Measurements from ENCODE around the gene MYL4.

MYL4 gene

DNA sequence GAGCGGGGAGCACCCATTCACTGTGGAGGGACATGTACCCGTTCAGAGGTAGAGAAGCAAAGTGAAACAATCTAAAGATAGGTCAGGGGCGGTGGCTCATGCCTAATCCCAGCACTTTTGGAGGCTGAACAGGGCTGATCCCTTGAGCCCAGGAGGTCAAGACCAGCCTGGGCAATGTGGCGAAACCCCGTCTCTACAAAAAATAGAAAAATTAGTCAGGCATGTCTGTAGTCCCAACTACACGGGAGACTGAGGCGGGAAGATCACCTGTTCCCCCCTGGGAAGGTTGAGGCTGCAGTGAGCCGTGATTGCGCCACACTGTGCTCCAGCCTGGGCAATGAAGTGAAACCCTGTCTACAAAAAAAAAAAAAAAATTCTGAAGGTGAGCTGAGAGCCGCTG, 21.7 kb downstream of the MYL4 start:
- Histone ChIP-seq H3K4me3 (ENCODE audit: low read length in 2 of 2) (no peak overlapping the region), H3K27ac (ENCODE audit: low read length) (no peak overlapping the region), H3K9ac (ENCODE audit: low read length in 2 of 2) (no peak overlapping the region), H3K9me3 (ENCODE audit: control insufficient read depth in 2 of 2, low read length in 2 of 2) (no peaks in the 10 kb centered on the region), H3K27me3 (ENCODE audit: control insufficient read depth in 1 of 2, insufficient read depth in 2 of 2, low read length in 2 of 2) (no peaks in the 10 kb centered on the region), H3K36me3 (ENCODE audit: control insufficient read depth in 2 of 2, insufficient read depth in 2 of 2, low read length in 2 of 2) (no peaks in the 10 kb centered on the region), H3K4me1 (ENCODE audit: control insufficient read depth, insufficient read depth, low read length) (peaks cover 13% of the 10 kb centered on the region)

DNA sequence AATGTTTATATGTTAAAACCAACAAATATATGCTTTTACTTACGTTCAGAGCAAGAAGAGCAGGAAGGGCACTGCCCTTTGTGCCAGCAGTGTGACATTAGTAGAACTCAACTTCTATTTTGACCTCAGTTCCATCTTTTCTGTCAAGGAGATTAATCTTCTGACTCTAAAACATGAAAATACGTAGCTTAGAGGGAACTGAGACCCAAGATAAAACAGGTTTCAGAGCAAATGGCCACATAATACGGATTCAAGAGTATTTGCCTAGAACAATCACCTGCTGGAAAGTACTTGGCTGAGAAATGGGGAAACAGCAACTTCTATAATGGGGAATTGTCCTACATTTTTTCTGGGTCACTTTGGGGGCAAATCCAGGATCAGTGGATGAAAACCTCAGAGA, 22.2 kb downstream of the MYL4 start:
- Histone ChIP-seq H3K36me3 (ENCODE audit: control insufficient read depth in 2 of 2, insufficient read depth in 2 of 2, low read length in 2 of 2) (no peaks in the 10 kb centered on the region), H3K4me1 (ENCODE audit: control insufficient read depth, insufficient read depth, low read length) (peaks cover 9% of the 10 kb centered on the region), H3K9ac (ENCODE audit: low read length in 2 of 2) (no peak overlapping the region), H3K4me3 (ENCODE audit: low read length in 2 of 2) (no peak overlapping the region), H3K27ac (ENCODE audit: low read length) (no peak overlapping the region), H3K9me3 (ENCODE audit: control insufficient read depth in 2 of 2, low read length in 2 of 2) (no peaks in the 10 kb centered on the region), H3K27me3 (ENCODE audit: control insufficient read depth in 1 of 2, insufficient read depth in 2 of 2, low read length in 2 of 2) (no peaks in the 10 kb centered on the region)

DNA sequence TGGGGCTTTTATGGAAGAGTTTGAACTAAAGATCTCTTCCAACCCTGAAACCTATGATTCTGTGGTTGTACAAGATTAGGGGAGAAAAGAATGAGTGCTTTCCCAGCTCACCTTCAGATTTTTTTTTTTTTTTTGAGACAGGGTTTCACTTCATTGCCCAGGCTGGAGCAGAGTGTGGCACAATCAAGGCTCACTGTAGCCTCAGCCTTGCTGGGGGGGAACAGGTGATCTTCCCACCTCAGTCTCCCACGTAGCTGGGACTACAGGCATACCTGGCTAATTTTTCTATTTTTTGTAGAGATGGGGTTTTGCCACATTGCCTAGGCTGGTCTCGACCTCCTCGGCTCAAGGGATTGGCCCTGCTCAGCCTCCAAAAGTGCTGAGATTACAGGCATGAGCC, 22.7 kb downstream of the MYL4 start:
- no peak overlapping the region for H3K9ac ChIP-seq (ENCODE audit: low read length in 2 of 2)
- no peak overlapping the region for H3K4me3 ChIP-seq (ENCODE audit: low read length in 2 of 2)
- no peaks in the 10 kb centered on the region for H3K9me3 ChIP-seq (ENCODE audit: control insufficient read depth in 2 of 2, low read length in 2 of 2)
- H3K4me1 ChIP-seq (ENCODE audit: control insufficient read depth, insufficient read depth, low read length): peaks cover 10% of the 10 kb centered on the region
- no peaks in the 10 kb centered on the region for H3K27me3 ChIP-seq (ENCODE audit: control insufficient read depth in 1 of 2, insufficient read depth in 2 of 2, low read length in 2 of 2)
- no peak overlapping the region for H3K27ac ChIP-seq (ENCODE audit: low read length)
- no peaks in the 10 kb centered on the region for H3K36me3 ChIP-seq (ENCODE audit: control insufficient read depth in 2 of 2, insufficient read depth in 2 of 2, low read length in 2 of 2)

DNA sequence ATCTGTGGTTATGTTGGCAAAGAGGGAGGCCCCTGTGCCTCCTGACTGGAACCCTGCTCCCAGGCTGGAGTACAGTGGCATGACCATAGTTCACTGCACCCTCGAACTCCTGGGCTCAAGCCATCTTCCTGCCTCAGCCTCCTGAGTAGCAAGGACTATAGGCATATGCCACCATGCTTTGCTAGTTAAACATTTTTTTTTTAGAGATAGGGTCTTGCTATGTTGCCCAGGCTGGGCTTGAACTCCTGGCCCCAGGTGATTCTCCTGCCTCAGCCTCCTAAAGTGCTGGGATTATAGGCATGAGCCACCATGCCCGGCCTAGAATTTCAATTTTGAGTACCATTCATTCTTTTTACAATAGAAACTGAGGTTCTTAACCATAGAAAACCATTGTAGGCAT, 23.3 kb downstream of the MYL4 start:
- no peaks in the 10 kb centered on the region for H3K27me3 ChIP-seq (ENCODE audit: control insufficient read depth in 1 of 2, insufficient read depth in 2 of 2, low read length in 2 of 2)
- H3K36me3 ChIP-seq (ENCODE audit: control insufficient read depth in 2 of 2, insufficient read depth in 2 of 2, low read length in 2 of 2): no peaks in the 10 kb centered on the region
- no peaks in the 10 kb centered on the region for H3K9me3 ChIP-seq (ENCODE audit: control insufficient read depth in 2 of 2, low read length in 2 of 2)
- peaks cover 10% of the 10 kb centered on the region for H3K4me1 ChIP-seq (ENCODE audit: control insufficient read depth, insufficient read depth, low read length)
- H3K9ac ChIP-seq (ENCODE audit: low read length in 2 of 2): no peak overlapping the region
- no peak overlapping the region for H3K27ac ChIP-seq (ENCODE audit: low read length)
- H3K4me3 ChIP-seq (ENCODE audit: low read length in 2 of 2): no peak overlapping the region

DNA sequence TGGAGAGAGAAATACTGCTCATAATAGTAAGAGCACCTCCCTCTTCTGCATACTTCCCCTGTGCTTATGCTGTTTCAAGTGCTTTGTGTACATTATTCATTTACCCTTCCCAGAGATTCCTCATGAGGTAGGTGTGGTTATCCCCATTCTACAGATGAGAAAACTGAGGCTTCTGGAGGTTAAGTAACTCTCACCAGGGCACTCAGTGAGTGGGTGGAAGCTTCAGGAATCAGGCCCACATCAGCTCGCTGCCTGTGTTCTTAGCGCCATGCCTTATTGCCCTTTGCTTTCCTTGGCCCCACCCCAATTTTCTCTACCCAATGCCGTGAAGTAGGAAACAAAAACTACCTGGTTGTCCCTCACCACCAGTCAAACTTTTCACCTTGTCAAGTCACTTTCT, 26.4 kb downstream of the MYL4 start:
- H3K4me3 ChIP-seq (ENCODE audit: low read length in 2 of 2): no peak overlapping the region
- H3K27ac ChIP-seq (ENCODE audit: low read length): no peak overlapping the region
- H3K36me3 ChIP-seq (ENCODE audit: control insufficient read depth in 2 of 2, insufficient read depth in 2 of 2, low read length in 2 of 2): no peaks in the 10 kb centered on the region
- H3K9me3 ChIP-seq (ENCODE audit: control insufficient read depth in 2 of 2, low read length in 2 of 2): no peaks in the 10 kb centered on the region
- H3K4me1 ChIP-seq (ENCODE audit: control insufficient read depth, insufficient read depth, low read length): peaks cover 10% of the 10 kb centered on the region
- no peaks in the 10 kb centered on the region for H3K27me3 ChIP-seq (ENCODE audit: control insufficient read depth in 1 of 2, insufficient read depth in 2 of 2, low read length in 2 of 2)
- H3K9ac ChIP-seq (ENCODE audit: low read length in 2 of 2): no peak overlapping the region

DNA sequence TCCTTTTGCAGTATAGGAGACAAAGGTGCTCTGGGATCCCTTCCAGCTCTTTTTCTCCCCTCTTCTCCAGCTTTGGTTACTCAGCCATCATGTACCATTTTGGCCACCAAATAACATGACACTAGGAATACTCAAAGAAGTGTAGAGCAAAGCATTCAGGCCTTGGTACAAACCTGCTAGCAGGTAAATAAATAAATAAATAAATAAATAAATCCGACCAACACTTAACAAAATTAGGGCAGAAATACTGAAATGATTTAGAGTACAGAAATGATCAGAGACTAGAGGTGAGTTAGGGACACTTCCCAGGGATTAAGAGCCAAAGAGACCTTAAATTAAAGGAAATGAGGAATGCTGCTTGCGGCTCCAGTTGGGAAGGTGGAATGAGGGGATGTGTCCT, 26.8 kb downstream of the MYL4 start:
- no peaks in the 10 kb centered on the region for H3K9me3 ChIP-seq (ENCODE audit: control insufficient read depth in 2 of 2, low read length in 2 of 2)
- no peaks in the 10 kb centered on the region for H3K27me3 ChIP-seq (ENCODE audit: control insufficient read depth in 1 of 2, insufficient read depth in 2 of 2, low read length in 2 of 2)
- H3K27ac ChIP-seq (ENCODE audit: low read length): no peak overlapping the region
- no peaks in the 10 kb centered on the region for H3K36me3 ChIP-seq (ENCODE audit: control insufficient read depth in 2 of 2, insufficient read depth in 2 of 2, low read length in 2 of 2)
- peaks cover 10% of the 10 kb centered on the region for H3K4me1 ChIP-seq (ENCODE audit: control insufficient read depth, insufficient read depth, low read length)
- H3K4me3 ChIP-seq (ENCODE audit: low read length in 2 of 2): no peak overlapping the region
- H3K9ac ChIP-seq (ENCODE audit: low read length in 2 of 2): no peak overlapping the region

DNA sequence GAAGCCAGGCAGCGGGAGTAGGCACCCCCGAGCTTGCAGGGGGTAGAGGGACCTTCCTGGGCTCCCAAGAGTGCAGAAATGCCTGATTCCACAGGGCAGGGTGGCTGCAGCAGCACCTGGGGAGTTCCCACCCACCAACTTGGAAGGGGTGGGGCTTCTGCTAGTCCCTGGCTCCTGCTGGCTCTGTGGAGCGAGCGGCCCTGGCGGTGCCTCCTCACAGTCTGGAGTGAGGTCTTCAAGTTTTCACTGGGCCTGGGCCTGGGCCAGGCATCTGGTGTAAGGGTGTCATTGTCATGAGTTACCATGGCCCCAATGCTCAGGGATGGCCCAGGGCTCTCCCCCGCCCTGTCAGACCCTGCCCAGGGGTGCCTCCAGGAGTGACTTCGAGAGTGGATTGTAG, 28.7 kb downstream of the MYL4 start:
- Histone ChIP-seq H3K27me3 (ENCODE audit: control insufficient read depth in 1 of 2, insufficient read depth in 2 of 2, low read length in 2 of 2) (no peaks in the 10 kb centered on the region), H3K4me3 (ENCODE audit: low read length in 2 of 2) (no peak overlapping the region), H3K27ac (ENCODE audit: low read length) (no peak overlapping the region), H3K36me3 (ENCODE audit: control insufficient read depth in 2 of 2, insufficient read depth in 2 of 2, low read length in 2 of 2) (no peaks in the 10 kb centered on the region), H3K9ac (ENCODE audit: low read length in 2 of 2) (no peak overlapping the region), H3K9me3 (ENCODE audit: control insufficient read depth in 2 of 2, low read length in 2 of 2) (no peaks in the 10 kb centered on the region), H3K4me1 (ENCODE audit: control insufficient read depth, insufficient read depth, low read length) (peaks cover 10% of the 10 kb centered on the region)

DNA sequence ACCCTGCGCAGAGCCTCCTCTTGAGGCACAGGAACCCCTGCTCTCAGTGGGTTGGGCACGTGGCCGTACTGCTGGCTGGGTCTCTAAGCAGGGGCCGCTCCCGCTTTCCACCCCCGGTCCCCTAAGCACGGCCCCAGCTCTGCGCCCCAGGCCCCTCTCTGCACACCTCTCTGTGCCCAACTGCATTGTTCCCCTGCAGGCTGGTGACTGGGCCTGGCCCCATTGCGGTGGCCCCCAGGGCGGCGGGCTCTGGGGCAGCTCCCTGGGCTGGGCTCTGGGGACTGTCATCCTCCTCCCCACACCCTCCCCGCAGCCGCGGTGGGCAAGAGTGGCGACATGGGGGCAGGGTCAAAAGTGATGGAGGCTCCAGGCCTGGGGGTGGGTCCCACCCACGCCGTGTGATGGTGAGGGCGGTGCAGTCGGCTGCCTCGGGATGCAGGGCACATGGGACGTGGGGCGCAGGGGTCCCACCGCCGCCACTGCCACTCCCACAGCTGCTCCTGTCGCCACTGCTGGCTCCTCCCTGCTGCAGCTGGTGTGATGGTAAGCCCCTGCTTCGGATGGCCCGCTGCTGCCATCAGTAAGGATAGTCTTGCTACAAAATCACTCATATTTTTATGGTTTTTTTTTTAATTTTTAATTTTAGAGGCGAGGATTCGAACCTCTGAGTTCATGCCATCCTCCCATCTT, 29.3 kb downstream of the MYL4 start:
- peaks cover 10% of the 10 kb centered on the region for H3K4me1 ChIP-seq (ENCODE audit: control insufficient read depth, insufficient read depth, low read length)
- no peaks in the 10 kb centered on the region for H3K9me3 ChIP-seq (ENCODE audit: control insufficient read depth in 2 of 2, low read length in 2 of 2)
- no peaks in the 10 kb centered on the region for H3K36me3 ChIP-seq (ENCODE audit: control insufficient read depth in 2 of 2, insufficient read depth in 2 of 2, low read length in 2 of 2)
- no peak overlapping the region for H3K27ac ChIP-seq (ENCODE audit: low read length)
- H3K9ac ChIP-seq (ENCODE audit: low read length in 2 of 2): no peak overlapping the region
- no peak overlapping the region for H3K4me3 ChIP-seq (ENCODE audit: low read length in 2 of 2)
- no peaks in the 10 kb centered on the region for H3K27me3 ChIP-seq (ENCODE audit: control insufficient read depth in 1 of 2, insufficient read depth in 2 of 2, low read length in 2 of 2)

DNA sequence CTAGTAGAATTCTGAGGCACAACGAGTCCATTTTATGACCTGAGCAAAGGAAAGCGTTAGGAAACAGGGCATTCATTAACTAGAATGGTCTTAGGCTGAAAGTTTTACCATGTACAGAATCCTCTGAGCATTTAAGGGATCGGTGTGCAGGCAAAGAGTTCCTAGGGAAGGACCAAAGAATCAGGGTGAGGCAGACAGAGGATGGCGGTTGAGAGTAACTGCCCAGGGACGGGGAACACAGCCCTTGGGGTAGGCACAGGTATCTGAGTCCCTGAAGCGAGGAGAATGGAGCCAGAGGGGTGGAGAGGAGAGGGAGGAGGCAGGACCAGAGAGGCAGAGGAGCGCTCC, 30.4 kb downstream of the MYL4 start:
- peak overlapping the region; percentile 60 for H3K27ac ChIP-seq (ENCODE audit: low read length)
- H3K9ac ChIP-seq (ENCODE audit: low read length in 2 of 2): peak overlapping the region in 1 of 2 donors; percentile 21
- peaks cover 10% of the 10 kb centered on the region for H3K4me1 ChIP-seq (ENCODE audit: control insufficient read depth, insufficient read depth, low read length)
- no peaks in the 10 kb centered on the region for H3K9me3 ChIP-seq (ENCODE audit: control insufficient read depth in 2 of 2, low read length in 2 of 2)
- H3K4me3 ChIP-seq (ENCODE audit: low read length in 2 of 2): no peak overlapping the region
- H3K36me3 ChIP-seq (ENCODE audit: control insufficient read depth in 2 of 2, insufficient read depth in 2 of 2, low read length in 2 of 2): no peaks in the 10 kb centered on the region
- H3K27me3 ChIP-seq (ENCODE audit: control insufficient read depth in 1 of 2, insufficient read depth in 2 of 2, low read length in 2 of 2): no peaks in the 10 kb centered on the region

DNA sequence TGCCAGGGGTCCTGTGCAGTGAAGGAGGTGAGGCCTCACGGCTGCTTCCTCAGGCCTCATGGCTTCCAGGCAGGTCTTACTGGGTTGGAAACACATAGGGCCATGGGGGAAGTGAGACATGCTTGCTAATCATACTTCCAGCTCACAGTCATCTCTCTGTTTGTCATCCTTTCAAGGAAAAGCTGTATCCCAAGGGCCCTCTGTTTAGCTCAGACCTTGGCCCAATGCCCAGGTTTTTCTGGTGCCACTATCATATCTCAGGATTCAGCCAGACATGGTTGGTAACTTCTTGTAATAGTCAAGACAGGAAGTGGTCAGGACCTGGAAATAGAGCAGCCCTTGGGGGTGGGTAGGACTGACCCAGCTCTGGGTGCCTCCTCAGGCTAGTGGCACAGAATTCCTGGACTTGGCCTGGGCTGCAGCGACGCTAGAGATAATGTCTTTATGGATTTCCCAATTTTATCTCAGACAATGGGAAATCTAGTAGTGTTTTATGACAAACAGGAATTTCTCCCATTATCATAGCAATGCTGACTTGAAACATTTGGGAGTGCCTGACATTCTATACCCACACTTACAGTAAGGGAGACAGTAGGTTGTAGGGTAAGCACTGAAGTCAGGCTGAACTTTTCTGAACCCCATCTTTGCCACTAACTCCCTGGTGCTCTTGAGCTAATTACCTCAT, 31.0 kb downstream of the MYL4 start:
- Histone ChIP-seq H3K4me3 (ENCODE audit: low read length in 2 of 2) (no peak overlapping the region), H3K36me3 (ENCODE audit: control insufficient read depth in 2 of 2, insufficient read depth in 2 of 2, low read length in 2 of 2) (no peaks in the 10 kb centered on the region), H3K4me1 (ENCODE audit: control insufficient read depth, insufficient read depth, low read length) (peaks cover 10% of the 10 kb centered on the region), H3K27me3 (ENCODE audit: control insufficient read depth in 1 of 2, insufficient read depth in 2 of 2, low read length in 2 of 2) (no peaks in the 10 kb centered on the region), H3K27ac (ENCODE audit: low read length) (peak overlapping the region; percentile 60), H3K9me3 (ENCODE audit: control insufficient read depth in 2 of 2, low read length in 2 of 2) (no peaks in the 10 kb centered on the region), H3K9ac (ENCODE audit: low read length in 2 of 2) (peak overlapping the region in 1 of 2 donors; percentile 21)

DNA sequence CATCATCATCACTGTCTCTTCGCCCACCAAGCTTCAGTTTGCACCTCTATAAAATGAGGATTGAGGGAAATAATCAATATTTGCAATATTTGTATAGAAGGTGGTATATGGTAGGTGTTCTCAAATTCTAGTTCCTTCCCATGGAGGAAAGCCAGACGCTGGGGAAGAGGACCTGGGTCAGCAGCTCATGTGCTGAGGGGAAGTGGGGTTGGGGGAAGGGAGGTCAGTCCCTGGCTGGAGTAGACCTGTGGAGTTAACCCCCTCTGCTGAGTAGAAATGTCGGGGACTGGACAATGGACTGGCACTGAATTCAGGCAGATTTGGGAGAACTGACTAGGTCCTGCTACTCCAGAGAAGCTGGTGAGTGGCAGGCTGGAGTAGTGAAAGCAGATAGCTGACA, 31.7 kb downstream of the MYL4 start:
- no peaks in the 10 kb centered on the region for H3K9me3 ChIP-seq (ENCODE audit: control insufficient read depth in 2 of 2, low read length in 2 of 2)
- H3K4me1 ChIP-seq (ENCODE audit: control insufficient read depth, insufficient read depth, low read length): peaks cover 10% of the 10 kb centered on the region
- H3K27ac ChIP-seq (ENCODE audit: low read length): peak overlapping the region; percentile 60
- H3K27me3 ChIP-seq (ENCODE audit: control insufficient read depth in 1 of 2, insufficient read depth in 2 of 2, low read length in 2 of 2): no peaks in the 10 kb centered on the region
- no peak overlapping the region for H3K4me3 ChIP-seq (ENCODE audit: low read length in 2 of 2)
- no peak overlapping the region for H3K9ac ChIP-seq (ENCODE audit: low read length in 2 of 2)
- H3K36me3 ChIP-seq (ENCODE audit: control insufficient read depth in 2 of 2, insufficient read depth in 2 of 2, low read length in 2 of 2): no peaks in the 10 kb centered on the region
